HG03097 (cell line): ENCODE data around the gene STX7.
A peak's percentile ranks its signal among the peaks of the same experiment; 100 is the strongest.

Experiments
- ATAC-seq: cut with Tn5 transposase; IDR thresholded peaks from one replicate; pipeline ENCODE4 v1.9.1; 2021; ENCODE audit not compliant: unreplicated experiment, low FRiP score

The STX7 gene

GRCh38 chr6:132479131-132479530, 33.8 kb downstream of the STX7 start:
- no peak for ATAC-seq

- no peak for ATAC-seq
These were observed 34.2 kb downstream of the STX7 start for GRCh38 chr6:132478674-132479073.

GRCh38 chr6:132478266-132478665, 34.6 kb downstream of the STX7 start:
- no peak for ATAC-seq

DNA sequence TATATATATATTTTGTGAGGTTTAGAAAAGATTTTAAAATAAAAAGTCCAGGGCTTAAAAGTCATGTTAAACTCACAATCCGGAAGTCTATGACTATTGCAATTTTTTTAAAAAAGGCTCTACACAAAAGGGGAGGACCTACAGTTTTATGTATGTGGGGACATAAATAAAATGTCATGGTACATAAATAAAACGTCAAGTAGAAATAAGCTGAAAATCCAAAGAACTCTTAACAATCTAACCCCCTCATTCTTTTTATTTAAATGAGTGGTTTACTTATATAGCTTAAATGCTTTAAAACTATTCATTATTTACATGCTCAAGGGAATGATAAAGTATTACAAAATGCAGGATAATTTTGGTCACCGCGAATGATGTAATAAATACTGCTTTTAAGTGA, 36.2 kb downstream of the STX7 start:
- ATAC-seq: no peak

- ATAC-seq: no peak
These were observed 37.0 kb downstream of the STX7 start for GRCh38 chr6:132475925-132476324.

GRCh38 chr6:132471787-132472186, 41.1 kb downstream of the STX7 start:
- ATAC-seq: no peak

DNA sequence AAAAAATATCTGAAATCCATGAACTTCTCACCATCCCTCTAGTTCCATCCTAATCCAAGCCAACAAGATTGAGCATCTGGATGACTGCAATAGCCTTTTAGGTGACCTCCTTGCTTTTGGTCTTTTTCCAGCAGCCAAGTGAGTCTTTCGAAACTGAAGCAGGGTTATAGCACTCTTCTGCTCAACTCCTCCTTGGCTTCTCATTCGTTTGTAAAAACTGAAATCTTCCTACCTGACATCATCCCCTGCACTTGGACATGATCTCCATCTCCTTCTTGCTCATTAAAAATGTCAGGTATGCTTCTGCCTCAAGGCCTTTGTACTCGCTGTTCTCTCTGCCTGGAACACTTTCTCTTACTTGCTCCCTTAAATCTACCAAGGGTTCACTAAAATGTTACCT, 46.0 kb downstream of the STX7 start:
- ATAC-seq: no peak

DNA sequence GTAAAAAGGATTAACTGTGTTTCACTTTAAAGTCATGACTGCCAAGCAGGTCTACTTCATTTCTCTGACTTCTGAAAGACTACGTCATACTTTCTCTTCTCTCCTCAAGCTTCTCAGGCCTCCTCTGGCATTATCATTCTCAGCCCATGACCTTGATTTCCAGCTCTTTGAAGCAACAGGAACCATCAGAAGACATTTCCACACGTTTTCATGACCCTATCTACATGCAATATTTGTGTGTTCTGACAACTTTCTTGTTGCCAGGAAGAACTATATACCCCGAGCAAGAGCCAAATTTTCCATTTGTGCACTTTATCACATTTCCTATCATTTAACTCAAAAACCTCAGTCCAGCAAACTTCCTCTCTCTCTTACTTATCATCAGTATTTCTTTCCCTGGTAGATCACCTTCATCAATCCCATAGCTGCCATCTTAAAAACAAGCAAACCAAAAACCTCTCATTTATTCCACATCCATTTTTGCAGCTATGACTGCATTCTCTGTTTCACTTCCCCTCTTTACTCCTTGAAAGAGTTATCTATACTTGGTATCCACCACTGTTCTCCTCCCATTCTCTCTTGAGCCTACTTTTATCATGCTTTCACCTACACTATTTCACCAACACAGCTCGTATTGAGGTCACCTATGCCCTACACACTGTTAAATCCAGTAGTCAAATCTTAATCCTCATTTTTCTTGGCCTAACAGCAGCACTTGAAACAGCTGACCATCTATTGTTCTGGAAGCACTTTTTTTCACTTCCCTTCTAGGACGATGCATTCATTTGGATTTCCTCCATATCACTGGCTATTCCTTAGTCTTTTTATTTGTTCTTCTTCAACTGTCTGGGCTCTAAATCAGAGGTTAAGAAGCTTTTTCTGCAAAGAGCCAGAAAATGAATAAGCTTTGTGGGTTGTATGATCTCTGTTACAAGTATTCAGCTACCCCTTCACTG, 47.1 kb downstream of the STX7 start:
- ATAC-seq: no peak

- no peak for ATAC-seq
These were observed 48.2 kb downstream of the STX7 start for GRCh38 chr6:132464538-132465256.

DNA sequence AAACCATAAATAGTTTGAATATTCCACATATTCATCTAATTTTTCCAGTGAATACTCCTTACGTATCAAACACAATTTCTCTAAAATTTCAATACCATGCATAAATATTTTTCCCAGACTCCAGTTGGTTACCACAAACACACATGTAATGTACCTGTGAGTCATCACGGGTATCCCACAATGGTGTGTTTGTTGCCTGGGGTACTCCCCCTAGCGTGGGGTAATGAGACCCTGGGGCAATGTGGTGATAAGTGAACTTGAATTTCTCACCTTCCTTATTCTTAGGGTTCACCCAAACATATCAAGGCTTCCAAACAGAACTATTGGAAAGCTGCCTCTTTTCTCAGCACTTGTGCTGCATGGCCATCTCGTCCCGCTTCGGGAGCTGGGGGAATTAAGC, 51.0 kb downstream of the STX7 start:
- ATAC-seq: no peak

- no peak for ATAC-seq
These were observed 53.3 kb downstream of the STX7 start for GRCh38 chr6:132459605-132459952.

DNA sequence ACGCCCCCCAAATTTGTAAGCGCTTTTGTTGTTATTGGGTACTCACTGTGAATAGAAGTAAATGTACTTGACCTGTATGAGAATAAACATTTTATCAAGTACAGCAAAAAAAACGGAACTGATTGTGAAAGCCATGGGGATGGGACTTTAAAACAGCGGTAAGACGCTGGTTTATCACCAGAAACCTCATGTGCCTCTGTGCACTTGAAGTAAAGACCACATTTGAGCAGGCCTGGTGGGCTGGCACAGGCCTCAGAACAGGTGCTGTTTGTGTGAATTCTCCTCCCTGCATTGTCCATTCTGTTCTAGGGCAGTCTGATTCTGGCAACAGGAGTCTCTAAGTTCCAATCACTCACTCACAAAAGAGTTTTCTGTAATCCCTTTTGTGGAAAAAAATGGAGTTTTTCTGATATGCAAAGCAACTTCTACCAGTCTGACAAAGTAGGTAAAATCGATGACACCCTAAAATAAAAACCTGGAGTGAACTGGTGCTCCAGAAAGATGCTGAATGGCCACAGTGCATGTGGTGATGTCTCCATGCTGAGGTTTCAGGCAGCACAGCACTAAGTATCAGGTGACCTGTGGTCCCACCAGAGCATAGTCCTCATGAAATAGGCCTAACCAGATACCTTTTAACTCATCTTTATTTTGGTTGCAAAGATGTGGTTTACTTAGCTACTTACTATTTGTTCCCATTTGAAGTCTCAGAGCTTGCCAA, 53.9 kb downstream of the STX7 start:
- no peak for ATAC-seq

DNA sequence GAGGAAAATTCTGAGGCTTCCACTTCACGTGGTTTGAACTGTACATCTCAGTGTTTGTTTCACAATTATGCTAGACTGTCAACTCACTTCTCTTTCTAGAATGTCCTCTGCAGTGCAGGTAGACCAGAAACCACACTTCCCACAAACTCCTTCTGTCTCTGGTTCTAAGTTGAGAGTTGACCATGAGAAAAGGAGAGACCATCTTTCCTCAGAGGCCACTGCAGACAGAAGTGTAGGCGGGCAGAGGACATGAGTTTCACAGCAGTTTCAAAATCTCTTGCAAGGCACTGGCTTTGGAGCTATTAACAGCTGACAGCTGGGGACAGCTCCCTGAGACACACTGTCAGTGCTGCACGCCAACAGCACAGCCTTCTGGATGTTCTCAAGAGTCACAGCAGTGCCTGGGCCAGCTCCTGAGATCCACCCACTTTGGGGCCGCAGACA, 56.2 kb downstream of the STX7 start:
- peak; percentile 89 for ATAC-seq

- no peak for ATAC-seq
These were observed 66.1 kb downstream of the STX7 start for GRCh38 chr6:132446855-132447241.

- ATAC-seq: no peak
These were observed 66.6 kb downstream of the STX7 start for GRCh38 chr6:132446141-132446854.

DNA sequence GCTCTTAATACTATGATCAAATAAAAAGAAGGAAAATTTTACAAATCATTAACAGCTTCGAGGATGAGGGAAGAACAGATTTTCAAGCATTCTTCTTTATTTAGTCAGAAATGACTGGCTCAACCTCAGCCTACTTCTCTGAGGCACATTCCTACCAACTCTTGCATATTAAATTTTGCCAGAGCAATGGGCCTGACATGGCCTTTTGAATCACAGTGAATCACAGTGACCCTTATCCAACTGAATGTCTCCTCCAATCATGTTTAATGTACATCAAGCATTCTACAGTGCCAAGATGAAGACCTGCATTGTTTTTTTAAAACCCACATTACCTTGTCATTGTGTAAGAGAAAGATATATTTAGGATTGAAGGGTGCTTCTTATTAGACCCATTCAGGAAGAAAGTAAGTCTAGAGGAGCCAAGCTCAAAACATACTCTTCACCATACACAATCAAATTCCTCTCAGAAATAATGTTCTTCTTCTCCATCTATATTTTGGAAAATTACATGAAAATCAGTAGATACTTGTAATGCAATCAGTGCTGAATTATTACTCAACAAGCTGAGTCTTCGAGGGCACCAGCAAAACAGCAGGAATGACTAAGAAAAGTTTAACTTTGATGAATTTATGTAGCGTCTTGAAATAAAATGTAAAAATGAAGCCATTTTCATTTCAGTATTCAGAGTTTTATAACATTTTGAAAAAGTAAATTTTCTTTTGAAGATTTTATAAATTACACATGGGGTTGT, 67.5 kb downstream of the STX7 start:
- no peak for ATAC-seq

- no peak for ATAC-seq
These were observed 69.7 kb downstream of the STX7 start for GRCh38 chr6:132443206-132443605.

DNA sequence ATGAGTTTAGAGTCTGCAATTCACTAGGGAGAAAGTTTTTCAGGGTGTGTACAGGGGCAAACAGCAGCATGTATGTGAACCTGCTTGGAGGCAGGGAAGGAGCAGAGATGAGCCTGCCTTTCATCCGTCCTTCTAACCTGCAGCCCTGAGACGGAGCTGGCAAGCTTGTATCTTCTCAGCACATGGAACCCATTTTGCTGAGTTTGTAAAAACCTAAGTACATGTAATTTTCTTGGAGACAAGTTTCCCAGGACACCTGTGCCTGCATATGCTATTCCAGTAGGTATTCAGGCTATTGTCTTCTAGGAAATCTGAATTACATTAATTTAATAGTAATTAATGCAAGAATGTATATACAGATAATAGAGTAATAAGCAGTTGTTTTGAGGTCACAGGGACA, 82.8 kb downstream of the STX7 start:
- no peak for ATAC-seq

- ATAC-seq: no peak
These were observed 87.7 kb downstream of the STX7 start for GRCh38 chr6:132425176-132425575.

- no peak for ATAC-seq
These were observed 89.1 kb downstream of the STX7 start for GRCh38 chr6:132423839-132424238.
